ENCODE measurements around the gene NPPB.

DNA sequence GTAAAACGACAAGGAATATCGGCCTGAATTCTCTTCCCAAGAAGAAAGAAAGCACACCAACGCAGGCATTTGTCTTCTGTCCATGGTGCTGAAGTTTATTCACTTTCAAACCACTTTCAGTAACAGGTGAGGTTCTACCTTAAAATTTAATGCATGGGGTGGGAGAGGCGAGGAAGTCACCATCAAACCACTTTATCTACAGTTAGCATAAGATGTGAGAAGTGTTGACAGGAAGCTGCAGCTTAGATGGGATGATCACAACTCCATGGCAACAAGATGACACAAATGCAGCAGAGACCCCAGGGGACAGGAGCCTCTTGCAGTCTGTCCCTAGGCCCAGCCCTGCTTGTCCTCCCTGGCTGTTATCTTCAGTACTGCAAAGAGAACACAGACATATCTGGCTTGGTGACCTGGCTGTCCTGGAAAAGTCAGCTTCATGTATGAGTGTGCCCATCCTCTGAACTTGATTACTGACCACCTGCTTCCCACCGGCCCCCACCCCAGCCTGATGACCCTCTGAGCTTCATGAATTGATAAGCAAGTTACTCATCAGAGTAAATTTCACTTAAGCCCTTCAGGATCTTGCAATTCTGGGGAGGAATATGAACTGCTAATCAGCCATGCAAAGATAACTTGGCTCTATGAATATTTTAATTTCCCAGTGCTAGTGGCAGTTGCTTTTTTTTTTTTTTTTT, 13.0 kb downstream of the NPPB start:
- TF ChIP-seq GATA2 (IDR thresholded peaks at IDR 0.05; ENCODE audit: low read depth, low read length): no peak
- TF ChIP-seq GATA3 (IDR thresholded peaks at IDR 0.05; ENCODE audit: low read depth, low read length): no peak
